Astrocyte (in vitro differentiated cells and primary cell): ENCODE data around the gene POR.

Experiments
- EZH2 ChIP-seq: IDR thresholded peaks from 2 replicates; pipeline ENCODE4 v1.6.1; 2012; ENCODE audit warnings: mild to moderate bottlenecking, low read length, inconsistent platforms; ENCODE audit not compliant: insufficient read depth
- TF ChIP-seq, protein P1 (sequence below): IDR thresholded peaks from 2 replicates; pipeline ENCODE4 v1.5.1; 2011; ENCODE audit warnings: low read depth, mild to moderate bottlenecking, inconsistent platforms, low read length, moderate library complexity; ENCODE audit not compliant: insufficient read depth

DNA sequence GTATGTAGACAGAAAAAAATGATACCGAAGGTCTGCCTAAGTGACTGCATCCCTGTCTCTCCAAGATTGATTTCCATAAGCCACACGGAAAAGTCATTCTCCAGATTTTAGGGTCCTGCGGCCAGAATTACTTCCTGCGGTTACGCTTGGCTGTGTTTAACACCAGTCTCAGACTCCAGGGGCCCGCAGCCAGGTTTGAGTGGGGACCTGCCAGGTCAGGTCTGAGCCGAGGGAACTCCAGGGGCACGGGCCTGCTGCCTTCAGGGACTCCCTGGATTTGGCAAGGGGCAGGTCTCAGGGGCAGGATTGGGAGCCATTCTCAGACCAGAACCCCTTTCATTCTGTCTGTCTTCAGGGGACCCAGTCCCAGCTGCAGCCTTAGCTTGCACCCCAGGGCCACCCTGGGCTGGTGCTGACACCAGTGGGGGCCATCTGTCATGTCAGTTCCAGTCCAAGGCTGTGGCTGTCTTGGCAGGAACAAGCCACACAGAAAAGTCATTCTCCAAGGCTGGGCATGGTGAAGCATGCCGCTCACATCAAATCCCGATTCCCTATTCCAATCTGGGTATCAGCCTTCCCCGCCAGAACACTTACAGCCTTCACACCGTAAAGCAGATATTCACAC is 40.5 kb downstream of the POR start:
- no peak for TF ChIP-seq EZH2
- TF ChIP-seq, protein P1, sequence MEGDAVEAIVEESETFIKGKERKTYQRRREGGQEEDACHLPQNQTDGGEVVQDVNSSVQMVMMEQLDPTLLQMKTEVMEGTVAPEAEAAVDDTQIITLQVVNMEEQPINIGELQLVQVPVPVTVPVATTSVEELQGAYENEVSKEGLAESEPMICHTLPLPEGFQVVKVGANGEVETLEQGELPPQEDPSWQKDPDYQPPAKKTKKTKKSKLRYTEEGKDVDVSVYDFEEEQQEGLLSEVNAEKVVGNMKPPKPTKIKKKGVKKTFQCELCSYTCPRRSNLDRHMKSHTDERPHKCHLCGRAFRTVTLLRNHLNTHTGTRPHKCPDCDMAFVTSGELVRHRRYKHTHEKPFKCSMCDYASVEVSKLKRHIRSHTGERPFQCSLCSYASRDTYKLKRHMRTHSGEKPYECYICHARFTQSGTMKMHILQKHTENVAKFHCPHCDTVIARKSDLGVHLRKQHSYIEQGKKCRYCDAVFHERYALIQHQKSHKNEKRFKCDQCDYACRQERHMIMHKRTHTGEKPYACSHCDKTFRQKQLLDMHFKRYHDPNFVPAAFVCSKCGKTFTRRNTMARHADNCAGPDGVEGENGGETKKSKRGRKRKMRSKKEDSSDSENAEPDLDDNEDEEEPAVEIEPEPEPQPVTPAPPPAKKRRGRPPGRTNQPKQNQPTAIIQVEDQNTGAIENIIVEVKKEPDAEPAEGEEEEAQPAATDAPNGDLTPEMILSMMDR: no peak
